ENCODE measurements around the gene PAK4.

Gene PAK4

GRCh38 chr19:39183104-39183503 lies 57.5 kb downstream of the PAK4 start:
- no peak for DNase-seq (ENCODE audit: extremely low read depth, insufficient read length)
- Histone ChIP-seq H3K4me3 (replicated peaks; ENCODE audit: low read depth, low read length) (no peak overlapping the region), H3K27me3 (replicated peaks; ENCODE audit: control insufficient read depth, insufficient read depth, low read length) (no peaks in the 10 kb centered on the region), H3K36me3 (ENCODE audit: control insufficient read depth, insufficient read depth, low read length) (peaks cover 3% of the 10 kb centered on the region)
- no peak for TF ChIP-seq CTCF (IDR thresholded peaks at IDR 0.05; ENCODE audit: insufficient read depth, low read length, poor library complexity, severe bottlenecking)

- DNase-seq (ENCODE audit: extremely low read depth, insufficient read length) = no peak
- H3K36me3 ChIP-seq (ENCODE audit: control insufficient read depth, insufficient read depth, low read length) = no peaks in the 10 kb centered on the region
- no peak overlapping the region for H3K4me3 ChIP-seq (replicated peaks; ENCODE audit: low read depth, low read length)
- no peak for TF ChIP-seq CTCF (IDR thresholded peaks at IDR 0.05; ENCODE audit: insufficient read depth, low read length, poor library complexity, severe bottlenecking)
- no peaks in the 10 kb centered on the region for H3K27me3 ChIP-seq (replicated peaks; ENCODE audit: control insufficient read depth, insufficient read depth, low read length)
These were observed 60.8 kb downstream of the PAK4 start for GRCh38 chr19:39186391-39186790.

- DNase-seq (ENCODE audit: extremely low read depth, insufficient read length) = no peak
- no peaks in the 10 kb centered on the region for H3K36me3 ChIP-seq (ENCODE audit: control insufficient read depth, insufficient read depth, low read length)
- H3K4me3 ChIP-seq (replicated peaks; ENCODE audit: low read depth, low read length) = no peak overlapping the region
- no peak for TF ChIP-seq CTCF (IDR thresholded peaks at IDR 0.05; ENCODE audit: insufficient read depth, low read length, poor library complexity, severe bottlenecking)
- no peaks in the 10 kb centered on the region for H3K27me3 ChIP-seq (replicated peaks; ENCODE audit: control insufficient read depth, insufficient read depth, low read length)
These were observed 62.0 kb downstream of the PAK4 start for GRCh38 chr19:39187552-39187943.

GRCh38 chr19:39188960-39189359 lies 63.4 kb downstream of the PAK4 start:
- H3K36me3 ChIP-seq (ENCODE audit: control insufficient read depth, insufficient read depth, low read length) = no peaks in the 10 kb centered on the region
- no peak for DNase-seq (ENCODE audit: extremely low read depth, insufficient read length)

GRCh38 chr19:39190768-39191167 lies 65.2 kb downstream of the PAK4 start:
- no peak for DNase-seq (ENCODE audit: extremely low read depth, insufficient read length)
- Histone ChIP-seq H3K27me3 (replicated peaks; ENCODE audit: control insufficient read depth, insufficient read depth, low read length) (peaks cover 2% of the 10 kb centered on the region; the same call in 1 of the 2 replicates), H3K36me3 (ENCODE audit: control insufficient read depth, insufficient read depth, low read length) (no peaks in the 10 kb centered on the region), H3K4me3 (replicated peaks; ENCODE audit: low read depth, low read length) (no peak overlapping the region)
- TF ChIP-seq CTCF (IDR thresholded peaks at IDR 0.05; ENCODE audit: insufficient read depth, low read length, poor library complexity, severe bottlenecking) = no peak

More at GRCh38 chr19:39188960-39189359, 63.4 kb downstream of the PAK4 start:
- H3K4me3 ChIP-seq (replicated peaks; ENCODE audit: low read depth, low read length) = no peak overlapping the region
- TF ChIP-seq CTCF (IDR thresholded peaks at IDR 0.05; ENCODE audit: insufficient read depth, low read length, poor library complexity, severe bottlenecking) = no peak
- no peaks in the 10 kb centered on the region for H3K27me3 ChIP-seq (replicated peaks; ENCODE audit: control insufficient read depth, insufficient read depth, low read length)

- H3K36me3 ChIP-seq (ENCODE audit: control insufficient read depth, insufficient read depth, low read length) = no peaks in the 10 kb centered on the region
- no peak for TF ChIP-seq CTCF (IDR thresholded peaks at IDR 0.05; ENCODE audit: insufficient read depth, low read length, poor library complexity, severe bottlenecking)
- H3K27me3 ChIP-seq (replicated peaks; ENCODE audit: control insufficient read depth, insufficient read depth, low read length) = peaks cover 2% of the 10 kb centered on the region; the same call in 1 of the 2 replicates
- no peak overlapping the region for H3K4me3 ChIP-seq (replicated peaks; ENCODE audit: low read depth, low read length)
- DNase-seq (ENCODE audit: extremely low read depth, insufficient read length) = no peak
These were observed 67.3 kb downstream of the PAK4 start for GRCh38 chr19:39192846-39193245.
